Stimulated activated CD4-positive, alpha-beta T cell treated with anti-CD3 and anti-CD28 coated beads, Interleukin-15, amount 100 ng/mL, for 1 hour (primary cell): ENCODE results near the gene STARD10.

Source experiments
- DNase-seq, 2 donors: peaks; one replicate each; pipeline ENCODE4 v3.0.0-alpha.2; 2020; ENCODE audit warnings: low read depth in 1 of 2, low spot score in 1 of 2

Gene STARD10

GRCh38 chr11:72712168-72712751 lies 81.6 kb downstream of the STARD10 start:
- no peak for DNase-seq

GRCh38 chr11:72711141-72711540 lies 82.7 kb downstream of the STARD10 start:
- DNase-seq, result no peak

- DNase-seq, result no peak
Observed at GRCh38 chr11:72710278-72710677, 83.6 kb downstream of the STARD10 start.

DNA sequence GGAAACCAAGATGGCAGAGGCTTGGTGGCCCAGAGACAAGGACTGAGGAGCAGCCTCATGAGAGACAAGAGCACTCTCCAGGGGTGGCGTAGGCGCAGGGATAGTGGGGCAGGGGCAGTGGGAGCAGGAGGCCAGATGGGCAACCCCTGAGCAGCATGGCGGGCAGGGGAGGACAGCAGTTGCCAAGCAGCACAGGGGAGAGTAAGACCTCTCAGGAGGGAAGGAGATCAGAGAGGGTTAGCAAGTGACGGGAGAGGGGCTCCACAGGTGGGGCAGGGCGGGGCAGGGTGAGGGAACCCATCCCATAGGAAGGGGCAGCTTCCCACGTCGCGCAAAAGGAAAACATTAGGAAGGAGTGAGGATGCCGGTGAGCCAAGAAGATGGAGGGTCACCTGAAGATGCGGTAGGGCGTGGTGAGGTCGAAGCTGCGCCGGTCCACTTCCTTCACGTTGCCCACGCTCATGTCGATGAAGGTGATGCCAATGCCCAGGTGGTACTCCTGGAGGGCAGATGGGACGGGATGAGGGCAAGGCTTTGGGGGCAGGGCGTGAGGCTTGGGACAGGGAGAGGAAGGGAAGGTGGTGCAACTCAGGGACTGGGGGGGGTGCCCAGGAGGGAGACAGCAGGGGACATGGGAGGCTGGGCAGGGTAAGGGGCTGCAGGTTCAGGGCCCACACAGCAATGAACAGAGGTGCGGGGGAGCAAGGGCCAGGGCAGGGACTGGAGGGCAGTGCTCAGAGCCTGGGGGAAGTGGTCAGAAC lies 84.2 kb downstream of the STARD10 start:
- DNase-seq, result no peak

DNA sequence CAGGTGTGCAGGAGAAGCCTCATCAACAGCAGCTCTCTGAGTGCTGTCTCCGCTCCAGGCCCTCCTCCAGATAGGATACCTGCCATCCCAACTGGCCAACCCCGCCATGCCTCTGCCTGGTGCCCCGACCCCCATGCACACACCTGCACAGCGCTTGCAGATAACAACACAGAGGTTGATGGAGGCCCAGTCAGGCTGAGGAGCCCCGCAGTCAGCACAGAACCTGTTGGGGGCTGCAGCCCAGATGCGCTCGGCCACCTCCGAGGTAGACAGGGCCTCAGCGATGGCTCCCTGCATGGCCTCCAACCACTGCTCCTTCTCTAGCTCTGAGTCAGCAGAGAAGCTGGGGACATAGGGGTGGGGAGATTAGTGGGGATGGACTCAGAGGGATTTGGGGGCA lies 86.8 kb downstream of the STARD10 start:
- no peak for DNase-seq

DNA sequence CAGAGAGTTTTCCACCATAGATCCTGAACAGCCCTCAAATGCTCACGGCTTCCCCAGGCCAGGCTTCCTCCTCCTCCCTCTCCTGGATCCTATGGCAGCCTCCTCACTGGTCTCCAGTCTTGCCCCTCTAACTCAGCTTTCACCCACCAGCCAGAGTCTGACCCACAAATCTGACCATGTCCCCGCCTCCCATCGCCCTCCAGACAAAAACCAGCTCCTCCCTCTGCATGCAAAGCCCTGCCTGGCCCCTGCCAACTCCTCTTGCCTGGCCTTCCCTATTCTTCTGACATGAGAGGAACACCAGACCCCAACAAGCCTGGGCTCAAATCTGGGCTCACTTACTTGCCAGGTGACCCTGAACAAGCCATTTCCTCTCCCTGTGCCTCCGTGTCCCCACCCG lies 87.3 kb downstream of the STARD10 start:
- DNase-seq, result no peak

DNA sequence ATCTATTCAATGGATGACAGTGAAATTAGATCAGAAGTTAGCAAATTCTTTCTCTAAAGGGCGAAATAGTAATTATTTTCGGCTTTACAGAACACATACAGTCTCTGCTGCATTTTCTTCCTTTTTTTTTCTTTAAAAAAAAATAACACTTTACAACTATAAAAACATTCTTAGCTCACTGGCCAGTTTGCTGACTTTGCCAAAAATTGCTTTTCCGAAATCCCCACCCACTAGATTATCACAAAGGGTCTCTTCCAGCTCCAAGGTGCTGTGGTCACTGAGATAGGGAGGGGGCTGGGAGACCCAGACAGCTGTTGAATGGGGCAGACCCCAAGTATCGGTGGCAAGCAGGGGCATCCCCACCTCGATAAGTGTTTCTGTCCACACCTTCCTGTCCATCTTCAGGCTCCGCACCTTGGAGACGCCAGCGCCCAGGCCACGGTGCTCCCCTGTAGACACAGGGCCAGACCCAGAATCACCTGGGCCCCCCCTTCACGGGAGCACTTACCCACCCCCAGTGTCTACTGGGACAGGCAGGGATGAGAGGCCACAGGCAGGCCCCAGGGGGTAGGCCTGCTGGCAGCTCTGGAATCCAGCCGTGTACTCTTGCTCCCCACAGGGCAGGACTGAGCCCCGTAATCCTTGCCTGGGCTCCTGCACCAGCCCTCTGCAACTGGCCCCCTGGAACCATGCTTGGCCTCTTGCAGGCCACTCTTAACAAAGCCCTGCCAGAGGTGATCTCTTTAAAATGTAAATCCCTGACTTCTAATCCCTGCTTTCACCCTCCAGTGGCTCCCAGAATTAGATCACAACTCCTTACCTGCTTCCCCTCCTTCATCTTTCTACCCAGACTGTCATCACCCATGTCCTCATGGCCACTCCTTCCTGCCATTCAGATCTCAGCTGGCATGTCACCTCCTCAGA lies 88.1 kb downstream of the STARD10 start:
- DNase-seq, result no peak

- DNase-seq, result no peak
Observed at GRCh38 chr11:72704783-72705265, 89.0 kb downstream of the STARD10 start.
